Activated T-cell treated with anti-CD3 and anti-CD28 coated beads, Interleukin-2, amount 50 U/mL, for 24 hours (primary cell): ENCODE data around the gene NPIPB6.
"Not testable (repeated sequence)": the region's sequence is repeated elsewhere in the genome, so short reads cannot be mapped to it uniquely, and the experiment has no call there.

Source experiments
- DNase-seq: peaks from one replicate; pipeline ENCODE4 v3.0.0-alpha.2; 2020
- H3K27ac Mint-ChIP-seq: 2 replicates; pipeline ENCODE4 v1.8.0; 2020; ENCODE audit warnings: mild to moderate bottlenecking, mixed read lengths
- H3K27me3 Mint-ChIP-seq: 2 replicates; pipeline ENCODE4 v1.8.0; 2020; ENCODE audit warnings: mixed read lengths
- H3K36me3 Mint-ChIP-seq: 2 replicates; pipeline ENCODE4 v1.8.0; 2020; ENCODE audit warnings: low read depth, mixed read lengths
- H3K4me1 Mint-ChIP-seq: 2 replicates; pipeline ENCODE4 v1.8.0; 2020; ENCODE audit warnings: low read depth, mixed read lengths
- H3K4me3 Mint-ChIP-seq: 2 replicates; pipeline ENCODE4 v1.8.0; 2020; ENCODE audit warnings: mild to moderate bottlenecking, moderate library complexity, mixed read lengths
- H3K9me3 Mint-ChIP-seq: 2 replicates; pipeline ENCODE4 v1.8.0; 2020; ENCODE audit warnings: mixed read lengths

The NPIPB6 gene

DNA sequence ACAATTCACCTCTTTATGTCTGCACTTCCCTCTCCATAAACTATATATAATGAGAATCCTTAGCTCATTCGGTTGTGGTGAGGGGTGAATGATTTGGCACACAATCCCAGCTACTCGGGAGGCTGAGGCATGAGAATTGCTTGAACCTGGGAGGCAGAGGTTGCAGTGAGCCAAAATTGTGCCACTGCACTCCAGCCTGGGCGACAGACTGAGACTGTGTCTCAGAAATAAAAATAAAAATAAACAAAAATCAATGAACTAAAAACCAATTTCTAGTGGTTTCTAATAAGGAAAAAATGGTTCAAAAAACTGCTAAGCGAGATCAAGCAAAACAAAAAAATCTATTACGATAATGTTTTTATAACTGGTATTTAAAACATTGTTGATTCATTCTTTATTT is at the start of gene NPIPB6:
NPIPB6 (minus strand) TSS at position 101 of the 400 bp plus-strand sequence. CDS start 686 bp downstream, outside the sequence.
- H3K9me3 Mint-ChIP-seq, H3K27me3 Mint-ChIP-seq, H3K4me1 Mint-ChIP-seq, DNase-seq, H3K27ac Mint-ChIP-seq, H3K36me3 Mint-ChIP-seq, H3K4me3 Mint-ChIP-seq: not testable (repeated sequence)

- not testable (repeated sequence) for DNase-seq, H3K9me3 Mint-ChIP-seq, H3K27me3 Mint-ChIP-seq, H3K4me1 Mint-ChIP-seq, H3K36me3 Mint-ChIP-seq
- Mint-ChIP-seq H3K4me3 (peak within 1 kb of the TSS; percentile 85), H3K27ac (peak within 1 kb of the TSS; percentile 81)
These were observed 40.1 kb upstream of the NPIPB6 start, which contains the start of gene EIF3CL for GRCh38 chr16:28403220-28404072. Gene EIF3CL, minus strand, starts transcription at chr16:28403841. Its CDS starts 223 bp downstream, at chr16:28403618.

GRCh38 chr16:28392054-28392453 is 28.7 kb upstream of the NPIPB6 start:
- not testable (repeated sequence) for H3K27me3 Mint-ChIP-seq, H3K4me3 Mint-ChIP-seq, H3K36me3 Mint-ChIP-seq, H3K27ac Mint-ChIP-seq, DNase-seq, H3K9me3 Mint-ChIP-seq, H3K4me1 Mint-ChIP-seq

DNA sequence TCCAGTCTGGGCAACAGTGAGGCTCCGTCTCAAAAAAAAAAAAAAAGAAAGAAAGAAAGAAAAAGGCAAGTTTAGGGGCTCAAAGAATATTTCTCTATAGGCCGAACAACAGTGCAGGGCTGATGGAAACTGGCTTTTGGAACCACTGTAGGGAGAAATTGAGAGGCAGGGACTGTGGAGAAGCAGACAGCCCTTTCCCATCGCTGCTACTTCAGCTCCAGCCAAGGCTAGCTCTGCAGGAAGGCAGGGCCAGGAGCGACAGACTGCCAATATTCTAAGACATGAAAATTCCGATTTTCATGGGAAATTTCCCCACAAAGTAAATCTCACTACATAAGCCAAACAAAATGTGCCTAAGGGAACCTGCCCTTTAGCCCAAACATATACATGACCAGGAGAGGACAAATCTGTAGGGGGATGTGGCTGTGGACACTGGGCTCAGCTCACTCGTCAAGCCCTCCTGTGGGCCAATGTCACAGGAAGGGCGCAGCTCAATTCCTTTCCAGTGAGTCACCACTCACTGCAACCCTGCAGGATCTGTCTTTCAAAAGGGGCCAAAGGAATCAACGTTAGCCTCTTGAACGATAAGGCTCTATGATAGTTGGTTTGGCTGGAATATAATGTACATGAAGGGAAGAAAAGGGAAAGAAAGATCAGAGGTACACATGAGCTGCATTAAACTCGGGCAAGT is 19.0 kb upstream of the NPIPB6 start:
- H3K9me3 Mint-ChIP-seq, H3K4me3 Mint-ChIP-seq, H3K36me3 Mint-ChIP-seq, DNase-seq, H3K27ac Mint-ChIP-seq, H3K4me1 Mint-ChIP-seq, H3K27me3 Mint-ChIP-seq: not testable (repeated sequence)

GRCh38 chr16:28377822-28378221 is 14.5 kb upstream of the NPIPB6 start:
- H3K27me3 Mint-ChIP-seq, H3K4me3 Mint-ChIP-seq, H3K4me1 Mint-ChIP-seq, DNase-seq, H3K27ac Mint-ChIP-seq, H3K9me3 Mint-ChIP-seq, H3K36me3 Mint-ChIP-seq: not testable (repeated sequence)

DNA sequence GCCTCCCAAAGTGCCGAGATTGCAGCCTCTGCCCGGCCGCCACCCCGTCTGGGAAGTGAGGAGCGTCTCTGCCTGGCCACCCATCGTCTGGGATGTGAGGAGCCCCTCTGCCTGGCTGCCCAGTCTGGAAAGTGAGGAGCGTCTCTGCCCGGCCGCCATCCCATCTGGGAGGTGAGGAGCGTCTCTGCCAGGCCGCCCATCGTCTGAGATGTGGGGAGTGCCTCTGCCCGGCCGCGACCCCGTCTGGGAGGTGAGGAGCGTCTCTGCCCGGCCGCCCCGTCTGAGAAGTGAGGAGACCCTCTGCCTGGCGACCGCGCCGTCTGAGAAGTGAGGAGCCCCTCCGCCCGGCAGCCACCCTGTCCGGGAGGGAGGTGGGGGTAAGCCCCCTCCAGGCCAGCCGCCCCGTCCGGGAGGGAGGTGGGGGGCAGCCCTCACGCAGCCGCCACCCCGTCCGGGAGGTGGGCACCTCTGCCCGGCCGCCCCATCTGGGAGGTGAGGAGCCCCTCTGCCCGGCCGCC is 13.9 kb upstream of the NPIPB6 start:
- not testable (repeated sequence) for H3K9me3 Mint-ChIP-seq, H3K27ac Mint-ChIP-seq, DNase-seq, H3K36me3 Mint-ChIP-seq, H3K4me1 Mint-ChIP-seq, H3K4me3 Mint-ChIP-seq, H3K27me3 Mint-ChIP-seq

GRCh38 chr16:28375115-28375514 is 11.8 kb upstream of the NPIPB6 start:
- H3K27ac Mint-ChIP-seq, H3K27me3 Mint-ChIP-seq, DNase-seq, H3K4me1 Mint-ChIP-seq, H3K9me3 Mint-ChIP-seq, H3K4me3 Mint-ChIP-seq, H3K36me3 Mint-ChIP-seq: not testable (repeated sequence)

- H3K4me3 Mint-ChIP-seq, H3K9me3 Mint-ChIP-seq, H3K27ac Mint-ChIP-seq, H3K36me3 Mint-ChIP-seq, H3K4me1 Mint-ChIP-seq, H3K27me3 Mint-ChIP-seq, DNase-seq: not testable (repeated sequence)
These were observed 11.0 kb upstream of the NPIPB6 start for GRCh38 chr16:28374281-28374680.

- not testable (repeated sequence) for H3K27me3 Mint-ChIP-seq, H3K27ac Mint-ChIP-seq, H3K9me3 Mint-ChIP-seq, DNase-seq, H3K4me1 Mint-ChIP-seq, H3K36me3 Mint-ChIP-seq, H3K4me3 Mint-ChIP-seq
These were observed 4.6 kb upstream of the NPIPB6 start for GRCh38 chr16:28367926-28368325.

GRCh38 chr16:28364268-28365173 is 1.2 kb upstream of the NPIPB6 start:
- peak; percentile 61 for DNase-seq
- H3K4me3 Mint-ChIP-seq, H3K27ac Mint-ChIP-seq, H3K4me1 Mint-ChIP-seq, H3K36me3 Mint-ChIP-seq, H3K27me3 Mint-ChIP-seq, H3K9me3 Mint-ChIP-seq: not testable (repeated sequence)

GRCh38 chr16:28362600-28362999 is 708 bp downstream of the NPIPB6 start:
- not testable (repeated sequence) for H3K27ac Mint-ChIP-seq, H3K4me1 Mint-ChIP-seq, DNase-seq

DNA sequence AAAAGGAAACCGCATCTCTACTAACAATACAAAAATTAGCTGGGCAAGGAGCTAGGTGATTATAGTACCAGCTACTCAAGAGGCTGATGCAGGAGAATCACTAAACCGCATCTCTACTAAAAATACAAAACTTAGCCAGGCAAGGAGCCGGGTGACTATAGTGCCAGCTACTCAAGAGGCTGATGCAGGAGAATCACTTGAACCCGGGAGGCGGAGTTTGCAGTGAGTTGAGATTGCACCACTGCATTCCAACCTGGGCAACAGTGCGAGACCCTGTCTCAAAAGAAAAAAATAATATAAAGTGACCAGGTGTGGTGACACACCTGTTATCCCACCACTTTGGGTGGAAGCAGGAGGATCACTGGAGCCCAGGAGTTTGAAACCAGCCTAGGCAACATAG is 25.1 kb downstream of the NPIPB6 start:
- not testable (repeated sequence) for H3K27me3 Mint-ChIP-seq, H3K36me3 Mint-ChIP-seq, H3K4me1 Mint-ChIP-seq, DNase-seq, H3K4me3 Mint-ChIP-seq, H3K9me3 Mint-ChIP-seq, H3K27ac Mint-ChIP-seq

More at GRCh38 chr16:28362600-28362999, 708 bp downstream of the NPIPB6 start:
- H3K4me3 Mint-ChIP-seq, H3K9me3 Mint-ChIP-seq, H3K36me3 Mint-ChIP-seq, H3K27me3 Mint-ChIP-seq: not testable (repeated sequence)

DNA sequence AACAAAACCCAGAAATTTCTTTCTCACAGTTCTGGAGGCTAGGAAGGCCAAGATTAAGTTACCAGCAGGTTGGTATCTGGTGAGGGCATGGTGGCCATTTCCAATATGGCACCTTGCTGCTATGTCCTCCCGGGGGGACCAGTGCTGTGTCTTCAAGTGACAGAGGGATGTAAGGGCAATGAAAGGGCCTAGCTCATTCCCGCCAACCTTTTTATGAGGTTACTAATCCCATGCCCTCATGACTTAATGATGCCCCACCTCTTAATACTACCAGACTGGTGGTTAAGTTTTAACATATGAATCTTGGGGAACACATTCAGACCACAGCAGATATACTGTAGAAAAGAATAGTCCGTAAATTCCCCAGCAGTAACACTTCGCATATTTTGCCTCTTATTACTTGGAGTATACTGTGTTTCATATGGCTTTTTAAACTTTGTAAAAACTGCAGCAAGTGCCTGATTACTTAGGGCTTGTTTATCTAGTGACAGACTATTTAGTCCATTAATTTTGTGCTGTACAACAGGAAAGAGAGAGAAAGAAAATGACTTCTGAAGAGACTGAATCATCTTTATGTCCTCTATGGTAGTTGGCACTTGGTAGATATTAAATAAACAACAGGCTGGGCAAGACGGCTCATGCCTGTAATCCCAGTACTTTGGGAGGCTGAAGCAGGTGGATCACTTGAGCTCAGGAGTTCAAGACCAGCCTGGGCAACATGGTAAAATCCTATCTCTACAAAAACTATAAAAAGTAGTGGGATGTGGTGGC is 26.2 kb downstream of the NPIPB6 start:
- H3K4me3 Mint-ChIP-seq, H3K27me3 Mint-ChIP-seq, H3K27ac Mint-ChIP-seq, DNase-seq, H3K9me3 Mint-ChIP-seq, H3K4me1 Mint-ChIP-seq, H3K36me3 Mint-ChIP-seq: not testable (repeated sequence)

DNA sequence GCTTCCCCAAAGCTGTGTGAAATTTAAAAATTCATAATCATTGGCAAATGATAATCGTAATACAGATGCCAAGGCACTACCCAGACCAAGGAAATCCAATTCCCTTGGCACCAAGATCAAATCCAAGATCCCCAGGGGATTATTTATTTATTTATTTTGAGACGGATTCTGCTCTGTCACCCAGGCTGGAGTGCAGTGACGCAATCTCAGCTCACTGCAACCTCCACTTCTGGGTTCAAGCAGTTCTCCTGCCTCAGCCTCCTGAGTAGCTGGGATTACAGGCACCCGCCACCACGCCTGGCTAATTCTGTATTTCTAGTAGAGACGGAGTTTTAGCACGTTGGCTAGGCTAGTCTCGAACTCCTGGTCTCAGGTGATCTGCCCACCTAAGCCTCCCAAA is 27.6 kb downstream of the NPIPB6 start:
- DNase-seq, H3K27me3 Mint-ChIP-seq, H3K4me3 Mint-ChIP-seq, H3K4me1 Mint-ChIP-seq, H3K9me3 Mint-ChIP-seq, H3K27ac Mint-ChIP-seq, H3K36me3 Mint-ChIP-seq: not testable (repeated sequence)
